HG03159 (cell line): ENCODE results near the gene FMN2.

ENCODE experiments used
- ATAC-seq: cut with Tn5 transposase; IDR thresholded peaks from one replicate; pipeline ENCODE4 v1.9.1; 2021; ENCODE audit warnings: mild to moderate bottlenecking, moderate library complexity; ENCODE audit not compliant: unreplicated experiment

FMN2 gene

GRCh38 chr1:240096974-240097373 lies 5.3 kb downstream of the FMN2 start:
- ATAC-seq = no peak

GRCh38 chr1:240098534-240098933 lies 6.9 kb downstream of the FMN2 start:
- no peak for ATAC-seq

DNA sequence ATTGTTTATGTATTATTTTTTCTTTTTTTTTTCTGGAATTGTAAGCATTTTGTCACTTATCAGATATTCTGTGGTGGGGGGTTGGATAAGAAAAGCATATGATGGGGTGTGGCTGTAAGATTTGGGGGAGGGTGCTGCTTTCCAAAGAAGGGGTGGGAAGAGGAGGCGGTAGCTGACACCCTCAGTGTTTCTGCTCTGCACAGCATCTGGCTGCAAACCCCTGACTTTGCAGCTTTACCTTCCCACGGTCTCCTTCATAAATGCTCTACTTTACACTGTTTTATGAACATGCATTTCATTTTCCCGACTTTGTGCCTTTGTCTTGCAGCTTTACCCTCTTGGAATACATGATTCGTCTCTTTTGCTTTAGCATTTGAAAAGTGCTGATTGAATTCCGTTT lies 7.6 kb downstream of the FMN2 start:
- ATAC-seq = no peak

DNA sequence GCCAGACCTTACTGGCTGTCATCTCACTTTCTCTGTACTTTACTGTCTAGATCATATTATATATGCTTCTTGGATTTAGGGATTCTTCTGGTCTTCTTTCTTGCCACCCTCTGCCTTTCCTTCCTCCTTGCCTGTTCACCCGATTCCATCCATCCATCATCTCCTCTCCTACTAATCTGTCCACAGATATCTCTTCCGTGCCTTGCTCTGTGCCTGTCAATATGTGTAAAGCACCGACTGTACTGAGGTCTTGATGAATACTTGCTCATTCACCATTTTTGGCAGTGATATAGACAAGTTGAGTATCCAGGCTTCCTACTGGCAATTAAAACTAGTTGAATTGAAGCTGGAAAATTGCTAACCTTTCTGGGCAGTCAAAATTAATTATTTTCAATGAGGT lies 8.1 kb downstream of the FMN2 start:
- no peak for ATAC-seq

DNA sequence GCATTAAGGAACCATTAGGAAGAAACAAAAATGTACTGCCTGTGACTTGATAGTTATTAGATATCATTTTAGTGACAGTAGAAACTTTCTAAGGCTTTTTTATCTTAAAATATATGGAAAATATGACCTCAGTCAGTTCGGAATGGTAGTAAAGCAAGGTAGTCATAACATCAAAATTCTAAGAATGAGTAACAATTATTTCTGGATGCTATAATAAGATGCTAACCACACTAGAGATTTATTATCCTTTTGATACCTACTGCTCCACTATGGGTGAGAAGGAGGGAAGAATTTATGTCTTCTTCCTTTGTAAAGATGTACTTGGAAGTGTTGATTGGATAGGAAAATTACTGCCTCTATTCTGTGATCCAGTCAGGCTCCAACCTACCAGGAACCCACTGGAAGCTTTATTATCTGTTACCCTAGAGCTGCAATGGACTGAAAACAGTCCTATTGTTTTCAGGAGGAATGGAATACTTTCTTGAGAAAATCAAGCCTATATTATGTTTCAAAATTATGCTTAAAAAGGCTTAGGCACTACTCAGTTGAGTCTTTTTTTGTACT lies 8.8 kb downstream of the FMN2 start:
- ATAC-seq = no peak

GRCh38 chr1:240101306-240101705 lies 9.6 kb downstream of the FMN2 start:
- ATAC-seq = no peak

DNA sequence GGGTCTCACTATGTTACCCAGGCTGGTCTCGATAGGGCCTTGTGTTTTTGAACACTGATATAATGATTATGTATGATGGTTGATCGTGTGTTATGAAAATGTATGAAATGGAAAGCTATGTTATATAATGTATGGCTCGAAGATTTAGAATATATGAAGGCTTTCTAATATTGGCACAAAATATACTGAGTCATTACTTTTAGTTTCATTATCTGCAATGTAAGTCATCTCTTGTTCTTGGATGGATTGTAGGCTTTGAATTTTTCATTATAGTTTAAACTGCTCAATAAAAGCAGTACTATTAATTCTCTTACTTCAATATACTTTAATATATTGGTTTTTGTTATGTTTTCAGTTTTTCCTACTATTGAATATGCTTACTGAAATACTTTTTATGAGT lies 10.1 kb downstream of the FMN2 start:
- no peak for ATAC-seq

- ATAC-seq = no peak
Observed at GRCh38 chr1:240104672-240105071, 13.0 kb downstream of the FMN2 start.

DNA sequence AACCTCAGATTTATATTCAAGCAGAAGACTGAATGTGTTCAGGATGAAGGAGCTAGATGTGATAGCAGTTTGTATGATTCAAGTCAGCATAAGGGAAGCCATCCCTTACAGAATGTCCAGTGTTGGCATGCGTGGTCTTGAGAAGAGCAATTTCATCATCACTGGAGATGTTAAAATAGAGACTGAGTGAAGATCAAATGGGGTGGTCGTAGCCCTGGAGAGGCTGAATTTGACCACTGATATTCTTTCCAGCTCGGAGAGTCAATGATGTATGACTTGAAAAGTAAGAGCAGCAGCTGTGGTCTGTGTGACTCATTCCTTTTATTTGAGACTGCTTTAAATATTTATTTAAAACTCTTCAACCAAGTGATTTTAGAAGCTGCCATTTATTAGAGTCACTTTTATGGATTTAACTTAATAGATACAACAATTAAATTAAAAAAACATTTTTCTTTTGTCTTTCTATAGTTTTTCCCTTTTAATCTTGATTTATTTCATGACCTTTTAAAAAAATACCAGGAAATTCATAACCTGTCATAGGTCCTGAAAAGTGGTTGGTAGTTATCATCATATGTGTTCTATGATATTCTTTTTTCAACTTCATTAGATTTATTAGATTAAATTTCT lies 15.5 kb downstream of the FMN2 start:
- ATAC-seq = no peak

- no peak for ATAC-seq
Observed at GRCh38 chr1:240109130-240109529, 17.4 kb downstream of the FMN2 start.

DNA sequence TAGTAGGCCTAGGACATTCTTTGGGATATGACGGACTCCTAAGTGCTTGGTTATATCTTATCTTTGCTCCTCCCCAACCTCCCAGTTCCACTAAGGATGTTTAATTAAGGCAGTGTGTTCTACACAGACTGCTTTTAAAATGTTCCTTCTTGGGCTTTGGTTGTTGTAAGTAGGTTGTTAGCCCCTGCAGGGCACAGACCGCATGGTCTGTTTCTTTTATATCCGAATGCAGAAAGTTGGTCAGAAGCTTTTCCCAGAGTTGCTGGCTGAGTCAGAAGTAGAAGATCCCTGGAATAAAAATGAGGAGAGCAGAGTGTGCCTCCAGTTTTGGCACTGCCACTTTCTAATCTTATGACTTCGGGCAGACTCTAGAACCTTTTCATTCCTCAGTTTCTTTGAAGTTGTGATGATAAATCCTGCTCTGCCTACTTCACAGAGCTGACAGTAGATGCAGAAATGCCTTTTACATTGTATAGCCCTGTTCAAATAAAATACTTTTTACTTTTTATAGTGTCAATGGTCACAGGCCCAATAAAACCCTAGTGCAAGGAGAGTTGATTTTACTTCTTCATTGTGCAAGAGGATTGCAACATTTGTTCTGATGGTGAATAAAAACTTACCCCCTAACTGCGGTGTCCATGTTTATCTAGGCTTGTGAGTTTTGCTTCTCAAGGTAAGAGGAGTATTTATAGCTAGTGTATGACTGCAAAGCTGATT lies 18.4 kb downstream of the FMN2 start:
- no peak for ATAC-seq

- ATAC-seq = no peak
Observed at GRCh38 chr1:240111558-240111957, 19.9 kb downstream of the FMN2 start.

- no peak for ATAC-seq
Observed at GRCh38 chr1:240114222-240114621, 22.5 kb downstream of the FMN2 start.

DNA sequence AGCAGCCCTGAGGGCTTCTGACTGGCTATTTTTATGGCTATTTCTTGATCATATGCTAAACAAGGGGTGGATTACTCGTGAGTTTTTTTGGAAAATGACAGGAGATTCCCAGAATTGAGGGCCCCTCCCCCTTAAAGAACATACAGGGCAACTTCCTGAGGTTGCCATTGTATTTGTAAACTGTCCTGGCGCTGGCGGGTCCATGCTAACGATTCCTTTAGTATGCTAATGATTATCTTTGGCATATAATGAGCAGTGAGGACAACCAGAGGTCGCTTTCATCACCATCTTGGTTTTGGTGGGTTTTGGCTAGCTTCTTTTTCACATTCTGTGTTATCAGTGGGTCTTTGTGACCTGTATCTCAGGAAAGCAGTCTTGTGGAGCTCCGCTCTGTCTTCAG lies 24.1 kb downstream of the FMN2 start:
- no peak for ATAC-seq

- ATAC-seq = no peak
Observed at GRCh38 chr1:240116831-240117769, 25.4 kb downstream of the FMN2 start.

GRCh38 chr1:240117930-240118329 lies 26.2 kb downstream of the FMN2 start:
- no peak for ATAC-seq

GRCh38 chr1:240122639-240123613 lies 31.2 kb downstream of the FMN2 start:
- no peak for ATAC-seq

- ATAC-seq = no peak
Observed at GRCh38 chr1:240126821-240127220, 35.1 kb downstream of the FMN2 start.

GRCh38 chr1:240128366-240128765 lies 36.7 kb downstream of the FMN2 start:
- ATAC-seq = no peak

- ATAC-seq = no peak
Observed at GRCh38 chr1:240134113-240134512, 42.4 kb downstream of the FMN2 start.
